ENCODE results near the gene TMEM245.

Gene TMEM245

GRCh38 chr9:109095321-109095720, 24.4 kb downstream of the TMEM245 start:
- H3K27me3 ChIP-seq, result no peaks in the 10 kb centered on the region
- H3K9me3 ChIP-seq, result no peaks in the 10 kb centered on the region
- H3K9ac ChIP-seq, result no peak overlapping the region
- H3K4me1 ChIP-seq, result peaks cover 21% of the 10 kb centered on the region
- H3K4me3 ChIP-seq, result no peak overlapping the region
- peaks cover 88% of the 10 kb centered on the region for H3K36me3 ChIP-seq
- H4K20me1 ChIP-seq, result peaks cover 84% of the 10 kb centered on the region
- H3K4me2 ChIP-seq, result no peak overlapping the region
- no peak for TF ChIP-seq Cebpa-rat (IDR thresholded peaks at IDR 0.05)
- no peak overlapping the region for H3K27ac ChIP-seq

GRCh38 chr9:109094268-109094667, 25.5 kb downstream of the TMEM245 start:
- peaks cover 88% of the 10 kb centered on the region for H3K36me3 ChIP-seq
- H3K9ac ChIP-seq, result no peak overlapping the region
- peaks cover 13% of the 10 kb centered on the region for H3K4me1 ChIP-seq
- H3K4me2 ChIP-seq, result no peak overlapping the region
- no peak overlapping the region for H3K27ac ChIP-seq
- peaks cover 74% of the 10 kb centered on the region for H4K20me1 ChIP-seq
- no peak overlapping the region for H3K4me3 ChIP-seq
- no peaks in the 10 kb centered on the region for H3K27me3 ChIP-seq
- no peaks in the 10 kb centered on the region for H3K9me3 ChIP-seq
- TF ChIP-seq Cebpa-rat (IDR thresholded peaks at IDR 0.05), result no peak

- Histone ChIP-seq H3K4me3 (no peak overlapping the region), H3K9ac (no peak overlapping the region), H3K36me3 (peaks cover 93% of the 10 kb centered on the region), H3K27ac (no peak overlapping the region), H3K27me3 (no peaks in the 10 kb centered on the region), H3K9me3 (no peaks in the 10 kb centered on the region), H3K4me2 (no peak overlapping the region), H4K20me1 (peaks cover 57% of the 10 kb centered on the region), H3K4me1 (no peaks in the 10 kb centered on the region)
- no peak for TF ChIP-seq Cebpa-rat (IDR thresholded peaks at IDR 0.05)
These were observed 27.2 kb downstream of the TMEM245 start for GRCh38 chr9:109092587-109092986.

GRCh38 chr9:109092051-109092580, 27.6 kb downstream of the TMEM245 start:
- Histone ChIP-seq H4K20me1 (peaks cover 52% of the 10 kb centered on the region), H3K36me3 (peaks cover 93% of the 10 kb centered on the region), H3K9me3 (no peaks in the 10 kb centered on the region), H3K9ac (no peak overlapping the region), H3K4me2 (no peak overlapping the region), H3K27me3 (no peaks in the 10 kb centered on the region), H3K4me1 (no peaks in the 10 kb centered on the region), H3K27ac (no peak overlapping the region), H3K4me3 (no peak overlapping the region)
- no peak for TF ChIP-seq Cebpa-rat (IDR thresholded peaks at IDR 0.05)

GRCh38 chr9:109088221-109088620, 31.5 kb downstream of the TMEM245 start:
- H3K4me2 ChIP-seq, result no peak overlapping the region
- H3K36me3 ChIP-seq, result peaks cover 89% of the 10 kb centered on the region

GRCh38 chr9:109087795-109088194, 32.0 kb downstream of the TMEM245 start:
- Histone ChIP-seq H3K36me3 (peaks cover 89% of the 10 kb centered on the region), H3K4me3 (no peak overlapping the region), H3K9ac (no peak overlapping the region), H3K9me3 (no peaks in the 10 kb centered on the region), H3K27me3 (no peaks in the 10 kb centered on the region), H4K20me1 (0 out of 2 replicates have a peak, but pooled peaks cover 10% of the 10 kb centered on the region), H3K4me1 (no peaks in the 10 kb centered on the region), H3K27ac (no peak overlapping the region), H3K4me2 (no peak overlapping the region)
- TF ChIP-seq Cebpa-rat (IDR thresholded peaks at IDR 0.05), result no peak

More at GRCh38 chr9:109088221-109088620, 31.5 kb downstream of the TMEM245 start:
- H4K20me1 ChIP-seq, result 0 out of 2 replicates have a peak, but pooled peaks cover 14% of the 10 kb centered on the region
- H3K27ac ChIP-seq, result no peak overlapping the region
- H3K9ac ChIP-seq, result no peak overlapping the region
- TF ChIP-seq Cebpa-rat (IDR thresholded peaks at IDR 0.05), result no peak
- no peaks in the 10 kb centered on the region for H3K27me3 ChIP-seq
- H3K4me1 ChIP-seq, result no peaks in the 10 kb centered on the region
- H3K9me3 ChIP-seq, result no peaks in the 10 kb centered on the region
- H3K4me3 ChIP-seq, result no peak overlapping the region

- Histone ChIP-seq H3K36me3 (peaks cover 90% of the 10 kb centered on the region), H4K20me1 (no peaks in the 10 kb centered on the region), H3K27me3 (no peaks in the 10 kb centered on the region), H3K9ac (no peak overlapping the region), H3K9me3 (no peaks in the 10 kb centered on the region), H3K4me3 (no peak overlapping the region), H3K4me2 (no peak overlapping the region), H3K27ac (no peak overlapping the region), H3K4me1 (no peaks in the 10 kb centered on the region)
- no peak for TF ChIP-seq Cebpa-rat (IDR thresholded peaks at IDR 0.05)
These were observed 33.5 kb downstream of the TMEM245 start for GRCh38 chr9:109086221-109086620.

- H3K9me3 ChIP-seq, result no peaks in the 10 kb centered on the region
- H3K27me3 ChIP-seq, result no peaks in the 10 kb centered on the region
- H3K27ac ChIP-seq, result no peak overlapping the region
- H4K20me1 ChIP-seq, result no peaks in the 10 kb centered on the region
- no peaks in the 10 kb centered on the region for H3K4me1 ChIP-seq
- TF ChIP-seq Cebpa-rat (IDR thresholded peaks at IDR 0.05), result no peak
- no peak overlapping the region for H3K9ac ChIP-seq
- no peak overlapping the region for H3K4me2 ChIP-seq
- peaks cover 84% of the 10 kb centered on the region for H3K36me3 ChIP-seq
- H3K4me3 ChIP-seq, result no peak overlapping the region
These were observed 34.2 kb downstream of the TMEM245 start for GRCh38 chr9:109085510-109085909.

- no peak overlapping the region for H3K4me3 ChIP-seq
- H3K9me3 ChIP-seq, result no peaks in the 10 kb centered on the region
- peaks cover 84% of the 10 kb centered on the region for H3K36me3 ChIP-seq
- H3K9ac ChIP-seq, result no peak overlapping the region
- H4K20me1 ChIP-seq, result no peaks in the 10 kb centered on the region
- no peak overlapping the region for H3K4me2 ChIP-seq
- no peak overlapping the region for H3K27ac ChIP-seq
- TF ChIP-seq Cebpa-rat (IDR thresholded peaks at IDR 0.05), result no peak
- H3K27me3 ChIP-seq, result no peaks in the 10 kb centered on the region
- H3K4me1 ChIP-seq, result no peaks in the 10 kb centered on the region
These were observed 35.8 kb downstream of the TMEM245 start for GRCh38 chr9:109083813-109084405.

GRCh38 chr9:109083141-109083540, 36.6 kb downstream of the TMEM245 start:
- Histone ChIP-seq H3K27ac (no peak overlapping the region), H3K9me3 (no peaks in the 10 kb centered on the region), H3K36me3 (peaks cover 84% of the 10 kb centered on the region), H3K9ac (no peak overlapping the region), H3K4me3 (no peak overlapping the region), H3K4me1 (no peaks in the 10 kb centered on the region), H4K20me1 (no peaks in the 10 kb centered on the region), H3K27me3 (no peaks in the 10 kb centered on the region), H3K4me2 (no peak overlapping the region)
- no peak for TF ChIP-seq Cebpa-rat (IDR thresholded peaks at IDR 0.05)
